IMR-90 (cell line): ENCODE data around the gene TGFBR1. TPM values are rescaled to one million over a fixed set of nuclear protein-coding genes. Genes with fewer than 3 reads are reported as not detected.

Experiments
- ATAC-seq: fragments of 200-7000 bp; cut with Tn5 transposase; 2 replicates; pipeline ENCODE4 v1.9.1; 2020; ENCODE audit warnings: low read depth, mild to moderate bottlenecking, moderate library complexity
- BruUV-seq: library from RNA; stranded (reverse); fragments of 400-500 nt; replicated peaks from 2 replicates; lab custom pipeline; 2021; lab: Mats Ljungman, UMichigan
- CTCF ChIA-PET: fragments of 300-600 bp; formaldehyde crosslinking; extraction: SDS; loops from one replicate; lab custom pipeline; 2021; ENCODE audit warnings: antibody characterized with exemption; lab: Yijun Ruan, JAX
- POLR2A ChIA-PET: fragments of 300-600 bp; sonication (Branson Sonifier 250); formaldehyde crosslinking; loops from one replicate; lab custom pipeline; 2022; ENCODE audit warnings: antibody characterized with exemption; ENCODE audit not compliant: unreplicated experiment; lab: Charles Lee
- DNase-seq: peaks from one replicate; pipeline ENCODE4 v3.0.0; 2013
- H2AFZ ChIP-seq: replicated peaks from 2 replicates; pipeline ENCODE3; 2013; ENCODE audit warnings: low read length, mild to moderate bottlenecking; ENCODE audit not compliant: poor library complexity
- H2AK5ac ChIP-seq: 2 replicates; pipeline ENCODE4 v1.6.1; 2013; ENCODE audit warnings: low read depth, low read length, inconsistent platforms
- H2AK9ac ChIP-seq: replicated peaks from 2 replicates; pipeline ENCODE3; 2013; ENCODE audit warnings: mild to moderate bottlenecking, low read depth, low read length, moderate library complexity; ENCODE audit not compliant: poor library complexity
- H2BK120ac ChIP-seq: 2 replicates; pipeline ENCODE4 v1.6.1; 2013; ENCODE audit warnings: low read depth, low read length, inconsistent platforms
- H2BK15ac ChIP-seq: 3 replicates; pipeline ENCODE4 v1.6.1; 2013; ENCODE audit warnings: low read depth, low read length, inconsistent platforms
- H2BK20ac ChIP-seq: 2 replicates; pipeline ENCODE4 v1.6.1; 2013; ENCODE audit warnings: low read depth, mild to moderate bottlenecking, inconsistent platforms, low read length, moderate library complexity
- H2BK5ac ChIP-seq: 2 replicates; pipeline ENCODE4 v1.6.1; 2013; ENCODE audit warnings: mild to moderate bottlenecking, low read depth, low read length, inconsistent platforms; ENCODE audit not compliant: poor library complexity, severe bottlenecking
- H3K14ac ChIP-seq: replicated peaks from 2 replicates; pipeline ENCODE4 v1.6.1; 2013; ENCODE audit warnings: low read depth, low read length, inconsistent platforms
- H3K18ac ChIP-seq: 2 replicates; pipeline ENCODE4 v1.6.1; 2013; ENCODE audit warnings: low read depth, low read length, control low read depth
- H3K23ac ChIP-seq: 2 replicates; pipeline ENCODE4 v1.6.1; 2013; ENCODE audit warnings: low read depth, low read length, inconsistent platforms
- H3K27ac ChIP-seq: 2 replicates; pipeline ENCODE4 v1.5.1; 2013; ENCODE audit warnings: mild to moderate bottlenecking, control low read depth, low read length; ENCODE audit not compliant: insufficient read depth
- H3K27me3 ChIP-seq: 2 replicates; pipeline ENCODE4 v1.6.1; 2013; ENCODE audit warnings: low read length; ENCODE audit not compliant: control insufficient read depth, insufficient read depth
- H3K36me3 ChIP-seq: 2 replicates; pipeline ENCODE4 v1.6.1; 2013; ENCODE audit warnings: low read length, mixed read lengths; ENCODE audit not compliant: control insufficient read depth, insufficient read depth
- H3K4ac ChIP-seq: 2 replicates; pipeline ENCODE4 v1.6.1; 2013; ENCODE audit warnings: low read depth, low read length, inconsistent platforms
- H3K4me1 ChIP-seq: 2 replicates; pipeline ENCODE4 v1.6.1; 2013; ENCODE audit warnings: low read length, mixed read lengths; ENCODE audit not compliant: control insufficient read depth, insufficient read depth
- H3K4me2 ChIP-seq: 2 replicates; pipeline ENCODE4 v1.6.1; 2013; ENCODE audit warnings: low read depth, mild to moderate bottlenecking, control low read depth, low read length, moderate library complexity
- H3K4me3 ChIP-seq: 2 replicates; pipeline ENCODE4 v1.5.1; 2013; ENCODE audit warnings: low read depth, mild to moderate bottlenecking, control low read depth, low read length, moderate library complexity; ENCODE audit not compliant: insufficient read depth
- H3K56ac ChIP-seq: 2 replicates; pipeline ENCODE4 v1.6.1; 2013; ENCODE audit warnings: low read length, inconsistent platforms; ENCODE audit not compliant: insufficient read depth; ENCODE audit errors: extremely low read depth
- H3K79me1 ChIP-seq, 2 experiments: 2 replicates each; pipeline ENCODE4 v1.6.1; 2013; ENCODE audit warnings: low read length in 2 of 2, inconsistent platforms in 1 of 2, low read depth in 1 of 2
- H3K9ac ChIP-seq: 2 replicates; pipeline ENCODE4 v1.6.1; 2013; ENCODE audit warnings: low read depth, low read length, control low read depth
- H3K9me1 ChIP-seq: 2 replicates; pipeline ENCODE4 v1.6.1; 2013; ENCODE audit warnings: low read length, inconsistent platforms; ENCODE audit not compliant: insufficient read depth
- H3K9me3 ChIP-seq: 2 replicates; pipeline ENCODE4 v1.6.1; 2013; ENCODE audit warnings: low read length; ENCODE audit not compliant: control insufficient read depth, insufficient read depth
- H4K20me1 ChIP-seq: 2 replicates; pipeline ENCODE4 v1.6.1; 2013; ENCODE audit warnings: low read length, inconsistent platforms; ENCODE audit not compliant: insufficient read depth
- H4K5ac ChIP-seq: 2 replicates; pipeline ENCODE4 v1.6.1; 2013; ENCODE audit warnings: mild to moderate bottlenecking, low read depth, low read length, control low read depth
- H4K8ac ChIP-seq, 2 experiments: 2 replicates each; pipeline ENCODE4 v1.6.1; 2013; ENCODE audit warnings: low read depth in 2 of 2, low read length in 2 of 2, control low read depth in 1 of 2, inconsistent platforms in 1 of 2
- H4K91ac ChIP-seq: 2 replicates; pipeline ENCODE4 v1.6.1; 2013; ENCODE audit warnings: low read depth, low read length, inconsistent platforms; ENCODE audit not compliant: insufficient read depth
- CEBPB ChIP-seq: IDR thresholded peaks from 2 replicates; pipeline ENCODE4 v1.6.1; 2012; ENCODE audit warnings: low read depth, low read length, improper control_type of control experiment
- CTCF ChIP-seq: conservative IDR thresholded peaks from 2 replicates; pipeline ENCODE4 v1.5.1; 2012; ENCODE audit warnings: mild to moderate bottlenecking, low read depth, low read length, improper control_type of control experiment
- FOS ChIP-seq: fragments of 150-350 bp; IDR thresholded peaks from 2 replicates; pipeline ENCODE4 v1.6.1; 2016; ENCODE audit warnings: low read depth, low read length
- NFE2L2 ChIP-seq: fragments of 150-350 bp; IDR thresholded peaks from 2 replicates; pipeline ENCODE4 v1.6.1; 2016; ENCODE audit warnings: low read depth, mild to moderate bottlenecking, low read length
- USF2 ChIP-seq: fragments of 150-350 bp; IDR thresholded peaks from 2 replicates; pipeline ENCODE4 v1.6.1; 2017; ENCODE audit warnings: mild to moderate bottlenecking, antibody characterized with exemption, low read length, low read depth
- WGBS, 2 experiments: methylation state at CpG; one replicate each; pipeline versions ENCODE4 v1.1.5 to v1.1.7; 2013; ENCODE audit warnings: missing lambda C conversion rate in 2 of 2; ENCODE audit not compliant: insufficient read length in 1 of 2; ENCODE audit errors: extremely low coverage in 2 of 2; 5-methylcytosine and 5-hydroxymethylcytosine counted together
- dilution Hi-C: fragments of 300-500 bp; cut with HindIII; formaldehyde crosslinking; loops from one replicate; pipeline ENCODE4 v1.14.3; 2018; ENCODE audit warnings: low sequenced_read_pairs; ENCODE audit not compliant: unreplicated experiment
- in situ Hi-C: fragments of 300-500 bp; cut with MboI; formaldehyde crosslinking; loops from 3 replicates; pipeline ENCODE4 v1.14.3; 2019; ENCODE audit warnings: low sequenced_read_pairs, inconsistent platforms, mixed read lengths
- intact Hi-C: fragments of 100-400 bp; cut with micrococcal nuclease; formaldehyde crosslinking; loops from 2 replicates; pipeline ENCODE4 v1.10.0; 2022
- polyA plus RNA-seq, 3 experiments: library from polyadenylated mRNA; depleted of rRNA; stranded (reverse); fragments of >200 nt; gene quantifications; 2 replicates each; pipeline ENCODE4 v1.2.3, GENCODE V29; 2012; ENCODE audit warnings: low replicate concordance in 1 of 3
- total RNA-seq: library from RNA; depleted of rRNA; stranded (reverse); fragments of >200 nt; gene quantifications from 2 replicates; pipeline ENCODE4 v1.2.3, GENCODE V29; 2012

TGFBR1 gene
- total and polyA plus RNA-seq, 2 of the 4 experiments (the other 2 are of a cell fraction): 15.1 to 75.3 TPM

DNA sequence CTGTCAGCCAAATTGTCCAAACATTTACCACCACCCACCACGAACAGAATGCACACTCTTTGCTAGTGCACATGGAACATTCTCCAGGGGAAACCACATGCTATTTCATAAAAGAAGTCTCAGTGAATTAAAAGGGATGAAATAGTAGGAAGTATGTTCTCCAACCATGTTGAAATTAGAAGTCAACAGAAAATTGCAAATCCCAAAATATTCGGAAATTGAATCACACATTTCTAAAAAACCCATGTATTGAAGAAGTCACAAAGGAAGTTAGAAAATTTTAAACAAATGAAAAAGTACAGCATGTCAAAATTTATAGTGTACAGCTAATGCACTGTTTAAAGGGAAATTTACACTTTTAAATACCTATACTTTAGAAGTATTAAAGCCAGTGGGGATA, 50.8 kb downstream of the TGFBR1 start:
- no peak overlapping the region for H3K4me3 ChIP-seq
- no peak overlapping the region for H2BK15ac ChIP-seq
- H2BK20ac ChIP-seq: no peak overlapping the region
- H3K4ac ChIP-seq: no peak overlapping the region
- intact Hi-C loops: no loop called here
- H3K36me3 ChIP-seq: peaks cover 13% of the 10 kb centered on the region
- no peaks in the 10 kb centered on the region; the same call in 1 of the 2 replicates for H4K20me1 ChIP-seq
- H2AK9ac ChIP-seq: no peak overlapping the region
- no peak overlapping the region for H3K4me2 ChIP-seq
- peaks cover 11% of the 10 kb centered on the region for H3K4me1 ChIP-seq
- no peak overlapping the region for H4K5ac ChIP-seq
- BruUV-seq: no TSS peak
- ChIA-PET CTCF (no interaction called here), POLR2A (no interaction called here)
- no peak overlapping the region for H2BK120ac ChIP-seq
- no peak overlapping the region for H2AK5ac ChIP-seq
- ATAC-seq (no peak), DNase-seq (no peak)
- WGBS, 2 experiments: no CpG with 5 or more reads among the region's 2 CpGs
- H3K18ac ChIP-seq: no peak overlapping the region
- peaks cover 0 to 5% of the 10 kb centered on the region in 2 experiments; a peak in 1 of 4 replicates for H3K79me1 ChIP-seq
- no peak overlapping the region for H3K14ac ChIP-seq
- no peaks in the 10 kb centered on the region for H3K27me3 ChIP-seq
- H4K91ac ChIP-seq: no peak overlapping the region
- dilution Hi-C loops: no loop called here
- H3K23ac ChIP-seq: no peak overlapping the region
- no peak overlapping the region for H2BK5ac ChIP-seq
- no peak overlapping the region for H4K8ac ChIP-seq
- no peak overlapping the region for H3K27ac ChIP-seq
- no peak overlapping the region for H3K9ac ChIP-seq
- TF ChIP-seq CEBPB (no peak), USF2 (no peak), NFE2L2 (no peak), CTCF (no peak), FOS (no peak)
- no peaks in the 10 kb centered on the region for H3K9me3 ChIP-seq
- no peak overlapping the region for H3K56ac ChIP-seq
- in situ Hi-C loops: no loop called here
- H3K9me1 ChIP-seq: no peaks in the 10 kb centered on the region
- H2AFZ ChIP-seq: no peak overlapping the region
